ENCODE results near the gene GABRG2. TPM values are rescaled to one million over a fixed set of nuclear protein-coding genes. Genes with fewer than 3 reads are reported as not detected.

Gene GABRG2
- total and polyA plus RNA-seq, 2 of the 13 experiments (the other 11 are each of a cell fraction or from before 2014, with no cell fraction given), result not detected

DNA sequence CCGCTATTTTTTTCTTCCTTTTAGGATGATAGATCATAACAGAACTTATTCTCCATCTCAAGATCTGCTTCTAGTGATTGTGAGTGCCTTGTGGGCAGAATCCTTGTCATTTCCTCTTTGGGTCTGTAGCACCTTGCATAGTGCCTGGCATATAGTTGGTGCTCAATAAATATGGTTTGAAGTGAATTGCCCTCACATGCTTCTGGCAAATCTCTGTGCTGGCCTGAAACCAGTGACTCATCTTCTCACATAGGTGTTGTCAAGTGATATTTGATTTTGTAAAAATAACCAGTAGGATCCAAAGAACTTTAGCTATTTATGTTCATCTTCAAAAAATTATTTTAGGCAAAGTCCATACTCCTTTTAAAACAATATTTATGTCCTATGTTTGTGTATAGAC is 86.7 kb downstream of the GABRG2 start:
- in situ Hi-C loops (cut with HindIII; ENCODE audit: extremely low pct_ligation_motif_present, low pct_unique_long_range_greater_than_20kb), result no loop called here
- H3K9me3 ChIP-seq (ENCODE audit: low read length), result peaks cover 33% of the 10 kb centered on the region
- no peak for FAIRE-seq

DNA sequence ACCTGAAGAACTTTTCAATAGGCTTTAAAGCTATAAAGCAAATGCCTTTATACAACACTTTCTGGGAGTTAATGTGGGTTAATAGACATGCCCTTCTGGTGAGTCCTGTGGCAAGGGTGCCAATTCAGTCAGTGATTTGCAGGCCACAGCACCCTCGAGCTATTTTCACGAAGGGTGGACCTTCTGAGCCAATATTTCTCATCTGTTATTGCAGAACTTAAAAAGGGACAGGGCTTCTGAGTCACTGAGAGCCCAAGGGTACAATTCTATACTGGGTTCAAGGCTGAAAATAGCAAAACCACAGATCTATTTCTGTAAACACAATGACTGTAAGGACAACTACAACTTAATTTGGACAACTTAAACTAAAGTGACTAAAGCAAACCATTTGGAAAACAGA is 92.8 kb downstream of the GABRG2 start:
- in situ Hi-C loops (cut with HindIII; ENCODE audit: extremely low pct_ligation_motif_present, low pct_unique_long_range_greater_than_20kb) (no loop called here), intact Hi-C loops (cut with micrococcal nuclease; ENCODE audit: unreplicated experiment) (no loop called here)
- Histone ChIP-seq H3K9me3 (ENCODE audit: low read length) (peaks cover 56% of the 10 kb centered on the region), H3K4me1 (ENCODE audit: insufficient read depth, low read length) (no peaks in the 10 kb centered on the region), H3K27ac (ENCODE audit: extremely low read length, insufficient read depth, low read length) (no peak overlapping the region), H3K9ac (ENCODE audit: insufficient read depth, low read depth, low read length) (no peak overlapping the region), H3K4me3 (replicated peaks in 1 of 3; ENCODE audit: insufficient read depth in 1 of 3, low read depth in 2 of 3, low read length in 3 of 3) (no peak overlapping the region), H4K20me1 (ENCODE audit: insufficient read depth, low read length) (no peaks in the 10 kb centered on the region), H3K79me2 (ENCODE audit: insufficient read depth, low read length) (no peaks in the 10 kb centered on the region), H3K36me3 (replicated peaks in 1 of 2; ENCODE audit: control insufficient read depth in 1 of 2, insufficient read depth in 2 of 2, low read length in 2 of 2) (no peaks in the 10 kb centered on the region), H3K4me2 (ENCODE audit: low read depth, low read length) (no peak overlapping the region), H3K27me3 (ENCODE audit: control insufficient read depth in 1 of 2, insufficient read depth in 2 of 2, low read length in 2 of 2) (no peaks in the 10 kb centered on the region), H2AFZ (ENCODE audit: low read length) (no peak overlapping the region)
- ATAC-seq (no peak), FAIRE-seq (no peak), DNase-seq (ENCODE audit: low spot score) (no peak)
- POLR2A ChIA-PET, result no interaction called here
- BruUV-seq (replicated peaks), result no TSS peak
- 0% methylated on average over 2 of the region's 2 CpGs for WGBS (ENCODE audit: low lambda C conversion rate)
- CTCF ChIA-PET (ENCODE audit: low intra/inter-chr PET ratio, low total read pairs), result no interaction called here
- TF ChIP-seq BATF2 (CRISPR knock-in tag; IDR thresholded peaks at IDR 0.05), result no peak
- no peak for TF ChIP-seq ZNF274 (CRISPR knock-in tag; IDR thresholded peaks at IDR 0.05)
- no peak for TF ChIP-seq ZNF33B (CRISPR knock-in tag; IDR thresholded peaks at IDR 0.05)
- no peak for TF ChIP-seq ZC3H4 (CRISPR knock-in tag; IDR thresholded peaks at IDR 0.05; ENCODE audit: borderline replicate concordance)
- TF ChIP-seq ZNF563 (CRISPR knock-in tag; IDR thresholded peaks at IDR 0.05), result no peak
- no peak for TF ChIP-seq ZMAT3 (CRISPR knock-in tag; conservative IDR thresholded peaks at IDR 0.05)
- no peak for TF ChIP-seq BRF2 (CRISPR knock-in tag; IDR thresholded peaks at IDR 0.05)
- TF ChIP-seq SNAI1 (CRISPR knock-in tag; IDR thresholded peaks at IDR 0.05; ENCODE audit: borderline replicate concordance), result no peak
- TF ChIP-seq, protein P1, sequence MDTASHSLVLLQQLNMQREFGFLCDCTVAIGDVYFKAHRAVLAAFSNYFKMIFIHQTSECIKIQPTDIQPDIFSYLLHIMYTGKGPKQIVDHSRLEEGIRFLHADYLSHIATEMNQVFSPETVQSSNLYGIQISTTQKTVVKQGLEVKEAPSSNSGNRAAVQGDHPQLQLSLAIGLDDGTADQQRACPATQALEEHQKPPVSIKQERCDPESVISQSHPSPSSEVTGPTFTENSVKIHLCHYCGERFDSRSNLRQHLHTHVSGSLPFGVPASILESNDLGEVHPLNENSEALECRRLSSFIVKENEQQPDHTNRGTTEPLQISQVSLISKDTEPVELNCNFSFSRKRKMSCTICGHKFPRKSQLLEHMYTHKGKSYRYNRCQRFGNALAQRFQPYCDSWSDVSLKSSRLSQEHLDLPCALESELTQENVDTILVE (CRISPR knock-in tag; IDR thresholded peaks at IDR 0.05), result no peak

More for the DNA sequence above, 86.7 kb downstream of the GABRG2 start:
- Histone ChIP-seq H3K27me3 (ENCODE audit: control insufficient read depth in 1 of 2, insufficient read depth in 2 of 2, low read length in 2 of 2) (no peaks in the 10 kb centered on the region), H3K9ac (ENCODE audit: insufficient read depth, low read depth, low read length) (no peak overlapping the region), H3K4me2 (ENCODE audit: low read depth, low read length) (no peak overlapping the region), H2AFZ (ENCODE audit: low read length) (no peak overlapping the region), H4K20me1 (ENCODE audit: insufficient read depth, low read length) (no peaks in the 10 kb centered on the region), H3K4me3 (replicated peaks in 1 of 3; ENCODE audit: insufficient read depth in 1 of 3, low read depth in 2 of 3, low read length in 3 of 3) (no peak overlapping the region), H3K79me2 (ENCODE audit: insufficient read depth, low read length) (no peaks in the 10 kb centered on the region), H3K36me3 (replicated peaks in 1 of 2; ENCODE audit: control insufficient read depth in 1 of 2, insufficient read depth in 2 of 2, low read length in 2 of 2) (no peaks in the 10 kb centered on the region), H3K4me1 (ENCODE audit: insufficient read depth, low read length) (no peaks in the 10 kb centered on the region), H3K27ac (ENCODE audit: extremely low read length, insufficient read depth, low read length) (no peak overlapping the region)
- no TSS peak for BruUV-seq (replicated peaks)
- DNase-seq (ENCODE audit: low spot score), result no peak
- 3% methylated on average over 1 of the region's 1 CpG for WGBS (ENCODE audit: low lambda C conversion rate)
- intact Hi-C loops (cut with micrococcal nuclease; ENCODE audit: unreplicated experiment), result no loop called here
- ATAC-seq, result no peak
- TF ChIP-seq ZNF468 (CRISPR knock-in tag; IDR thresholded peaks at IDR 0.05), result no peak
- no peak for TF ChIP-seq U2AF1 (optimal IDR thresholded peaks at IDR 0.05; ENCODE audit: low read depth, low read length)
- no peak for TF ChIP-seq STAT6 (CRISPR knock-in tag; IDR thresholded peaks at IDR 0.05; ENCODE audit: borderline replicate concordance)
- ChIA-PET CTCF (ENCODE audit: low intra/inter-chr PET ratio, low total read pairs) (no interaction called here), POLR2A (no interaction called here)

Data from HepG2 (cell line).